GM10266 (cell line): ENCODE data around the gene IKZF5.

Experiments
- DNase-seq: peaks from one replicate; pipeline ENCODE4 v3.0.0; 2012; ENCODE audit errors: extremely low spot score
- CTCF ChIP-seq: IDR thresholded peaks from 2 replicates; pipeline ENCODE4 v1.5.1; 2012; ENCODE audit warnings: mild to moderate bottlenecking, low read depth; ENCODE audit not compliant: control insufficient read depth, insufficient read depth; ENCODE audit errors: missing control alignments

The IKZF5 gene

GRCh38 chr10:122981066-122981464, 27.5 kb downstream of the IKZF5 start:
- peak; percentile 10 for TF ChIP-seq CTCF
- DNase-seq, result peak; percentile 53

GRCh38 chr10:122980209-122981065, 28.2 kb downstream of the IKZF5 start, which contains the start of gene PSTK:
Gene PSTK (plus strand): TSS chr10:122980401. CDS start chr10:122980480, 79 bp downstream.
- peak; percentile 95 for DNase-seq
- TF ChIP-seq CTCF, result peak; percentile 89

GRCh38 chr10:122974543-122975064, 34.0 kb downstream of the IKZF5 start:
- TF ChIP-seq CTCF, result no peak
- DNase-seq, result no peak

- no peak for TF ChIP-seq CTCF
- no peak for DNase-seq
Observed at GRCh38 chr10:122974023-122974422, 34.6 kb downstream of the IKZF5 start.

GRCh38 chr10:122968698-122969097, 39.9 kb downstream of the IKZF5 start:
- no peak for DNase-seq
- TF ChIP-seq CTCF, result no peak

- DNase-seq, result no peak
- no peak for TF ChIP-seq CTCF
Observed at GRCh38 chr10:122966879-122967278, 41.7 kb downstream of the IKZF5 start.

- no peak for TF ChIP-seq CTCF
- DNase-seq, result no peak
Observed at GRCh38 chr10:122962405-122962804, 46.2 kb downstream of the IKZF5 start.
